NT2/D1 (cell line): Measurements from ENCODE around the gene HNF1A.

Source experiments
- DNase-seq: peaks from one replicate; pipeline ENCODE4 v3.0.0-alpha.2; 2011; ENCODE audit warnings: low read depth, low spot score
- H3K27me3 ChIP-seq: 2 replicates; pipeline ENCODE4 v1.6.0; 2011; ENCODE audit warnings: mild to moderate bottlenecking; ENCODE audit not compliant: insufficient read length, insufficient read depth
- H3K36me3 ChIP-seq: 2 replicates; pipeline ENCODE4 v1.6.1; 2011; ENCODE audit warnings: mild to moderate bottlenecking, low read length, mixed read lengths; ENCODE audit not compliant: insufficient read depth, insufficient read length
- H3K4me1 ChIP-seq: 2 replicates; pipeline ENCODE4 v1.5.1; 2011; ENCODE audit not compliant: insufficient read depth, insufficient read length
- H3K4me3 ChIP-seq: 2 replicates; pipeline ENCODE4 v1.5.1; 2011; ENCODE audit warnings: low read depth; ENCODE audit not compliant: insufficient read length
- H3K9ac ChIP-seq: 2 replicates; pipeline ENCODE4 v1.6.0; 2011; ENCODE audit warnings: low read depth; ENCODE audit not compliant: insufficient read length
- H3K9me3 ChIP-seq: 2 replicates; pipeline ENCODE4 v1.5.1; 2011; ENCODE audit warnings: mild to moderate bottlenecking, low read length; ENCODE audit not compliant: insufficient read depth
- SUZ12 ChIP-seq: IDR thresholded peaks from 2 replicates; pipeline ENCODE4 v1.6.1; 2011; ENCODE audit not compliant: insufficient read length, insufficient read depth; ENCODE audit errors: extremely low read depth
- YY1 ChIP-seq: IDR thresholded peaks from 2 replicates; pipeline ENCODE4 v1.6.1; 2011; ENCODE audit not compliant: insufficient read length, insufficient read depth
- ZNF274 ChIP-seq: IDR thresholded peaks from 2 replicates; pipeline ENCODE4 v1.6.1; 2011; ENCODE audit warnings: mild to moderate bottlenecking, low read depth, low read length

The HNF1A gene

GRCh38 chr12:120998435-120998834, 20.1 kb downstream of the HNF1A start:
- no peaks in the 10 kb centered on the region for H3K9me3 ChIP-seq
- DNase-seq = no peak
- no peak overlapping the region for H3K4me3 ChIP-seq
- H3K9ac ChIP-seq = no peak overlapping the region
- TF ChIP-seq YY1 (no peak), SUZ12 (no peak), ZNF274 (no peak)
- peaks cover 17% of the 10 kb centered on the region for H3K4me1 ChIP-seq
- H3K27me3 ChIP-seq = no peaks in the 10 kb centered on the region
- H3K36me3 ChIP-seq = peaks cover 31% of the 10 kb centered on the region

GRCh38 chr12:120999191-121000120, 21.1 kb downstream of the HNF1A start:
- H3K27me3 ChIP-seq = no peaks in the 10 kb centered on the region
- H3K9me3 ChIP-seq = no peaks in the 10 kb centered on the region
- no peak for TF ChIP-seq YY1
- TF ChIP-seq SUZ12 = no peak
- peaks cover 41% of the 10 kb centered on the region for H3K36me3 ChIP-seq
- DNase-seq = no peak
- H3K4me3 ChIP-seq = no peak overlapping the region
- peak overlapping the region; percentile 37 for H3K9ac ChIP-seq
- H3K4me1 ChIP-seq = peaks cover 17% of the 10 kb centered on the region

- TF ChIP-seq ZNF274 = no peak
- TF ChIP-seq SUZ12 = no peak
- no peak for TF ChIP-seq YY1
- no peak overlapping the region for H3K9ac ChIP-seq
- no peaks in the 10 kb centered on the region for H3K27me3 ChIP-seq
- H3K4me3 ChIP-seq = no peak overlapping the region
- H3K4me1 ChIP-seq = peaks cover 17% of the 10 kb centered on the region
- H3K36me3 ChIP-seq = peaks cover 51% of the 10 kb centered on the region
- DNase-seq = no peak
- H3K9me3 ChIP-seq = no peaks in the 10 kb centered on the region
Measured at GRCh38 chr12:121000530-121000929, 22.2 kb downstream of the HNF1A start.

DNA sequence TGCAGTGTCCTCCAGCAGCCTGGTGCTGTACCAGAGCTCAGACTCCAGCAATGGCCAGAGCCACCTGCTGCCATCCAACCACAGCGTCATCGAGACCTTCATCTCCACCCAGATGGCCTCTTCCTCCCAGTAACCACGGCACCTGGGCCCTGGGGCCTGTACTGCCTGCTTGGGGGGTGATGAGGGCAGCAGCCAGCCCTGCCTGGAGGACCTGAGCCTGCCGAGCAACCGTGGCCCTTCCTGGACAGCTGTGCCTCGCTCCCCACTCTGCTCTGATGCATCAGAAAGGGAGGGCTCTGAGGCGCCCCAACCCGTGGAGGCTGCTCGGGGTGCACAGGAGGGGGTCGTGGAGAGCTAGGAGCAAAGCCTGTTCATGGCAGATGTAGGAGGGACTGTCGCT, 22.7 kb downstream of the HNF1A start:
- TF ChIP-seq SUZ12 (no peak), YY1 (no peak), ZNF274 (no peak)
- DNase-seq = no peak
- no peak overlapping the region for H3K4me3 ChIP-seq
- H3K9ac ChIP-seq = no peak overlapping the region
- no peaks in the 10 kb centered on the region for H3K27me3 ChIP-seq
- H3K36me3 ChIP-seq = peaks cover 57% of the 10 kb centered on the region
- H3K9me3 ChIP-seq = no peaks in the 10 kb centered on the region
- peaks cover 16% of the 10 kb centered on the region for H3K4me1 ChIP-seq

DNA sequence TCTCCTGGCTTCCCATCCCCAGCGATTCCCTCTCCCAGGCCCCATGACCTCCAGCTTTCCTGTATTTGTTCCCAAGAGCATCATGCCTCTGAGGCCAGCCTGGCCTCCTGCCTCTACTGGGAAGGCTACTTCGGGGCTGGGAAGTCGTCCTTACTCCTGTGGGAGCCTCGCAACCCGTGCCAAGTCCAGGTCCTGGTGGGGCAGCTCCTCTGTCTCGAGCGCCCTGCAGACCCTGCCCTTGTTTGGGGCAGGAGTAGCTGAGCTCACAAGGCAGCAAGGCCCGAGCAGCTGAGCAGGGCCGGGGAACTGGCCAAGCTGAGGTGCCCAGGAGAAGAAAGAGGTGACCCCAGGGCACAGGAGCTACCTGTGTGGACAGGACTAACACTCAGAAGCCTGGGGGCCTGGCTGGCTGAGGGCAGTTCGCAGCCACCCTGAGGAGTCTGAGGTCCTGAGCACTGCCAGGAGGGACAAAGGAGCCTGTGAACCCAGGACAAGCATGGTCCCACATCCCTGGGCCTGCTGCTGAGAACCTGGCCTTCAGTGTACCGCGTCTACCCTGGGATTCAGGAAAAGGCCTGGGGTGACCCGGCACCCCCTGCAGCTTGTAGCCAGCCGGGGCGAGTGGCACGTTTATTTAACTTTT, 23.6 kb downstream of the HNF1A start:
- Histone ChIP-seq H3K27me3 (no peaks in the 10 kb centered on the region), H3K4me1 (peaks cover 14% of the 10 kb centered on the region), H3K4me3 (no peak overlapping the region), H3K9me3 (no peaks in the 10 kb centered on the region), H3K9ac (no peak overlapping the region), H3K36me3 (peaks cover 61% of the 10 kb centered on the region)
- no peak for TF ChIP-seq ZNF274
- no peak for TF ChIP-seq SUZ12
- TF ChIP-seq YY1 = no peak
- no peak for DNase-seq

GRCh38 chr12:121003650-121004049, 25.3 kb downstream of the HNF1A start:
- no peaks in the 10 kb centered on the region for H3K9me3 ChIP-seq
- TF ChIP-seq SUZ12 (no peak), YY1 (no peak), ZNF274 (no peak)
- no peak for DNase-seq
- H3K9ac ChIP-seq = no peak overlapping the region
- H3K4me3 ChIP-seq = no peak overlapping the region
- no peaks in the 10 kb centered on the region for H3K27me3 ChIP-seq
- H3K4me1 ChIP-seq = peaks cover 11% of the 10 kb centered on the region
- H3K36me3 ChIP-seq = peaks cover 75% of the 10 kb centered on the region

DNA sequence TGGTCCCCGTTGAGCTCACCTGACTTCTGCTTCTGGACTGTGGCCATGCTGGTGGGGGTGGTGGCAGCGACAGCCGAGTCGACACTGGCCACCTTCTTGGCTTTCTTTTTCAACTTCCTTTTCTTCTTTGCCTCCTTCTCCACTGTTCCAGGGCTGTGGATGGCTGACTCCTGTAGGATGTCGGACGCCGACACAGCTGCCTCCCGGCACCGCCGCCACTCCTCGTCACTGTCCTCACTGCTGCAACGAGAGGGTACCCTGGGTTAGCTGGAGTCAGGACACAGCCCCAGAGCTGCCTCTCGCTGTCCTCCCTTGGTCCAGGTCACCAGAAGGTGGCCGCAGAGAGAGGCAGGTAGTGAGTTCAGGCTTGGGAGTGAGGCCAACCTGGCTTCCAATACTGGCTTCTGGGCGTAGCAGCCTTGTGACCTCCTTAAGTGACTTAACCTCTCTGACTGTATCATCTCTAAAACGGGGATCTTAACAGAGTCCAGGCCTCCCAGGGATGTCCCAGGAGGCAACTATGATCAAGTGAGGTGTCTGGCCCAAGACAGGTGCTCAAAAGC, 26.0 kb downstream of the HNF1A start:
- Histone ChIP-seq H3K36me3 (peaks cover 82% of the 10 kb centered on the region), H3K9ac (no peak overlapping the region), H3K27me3 (no peaks in the 10 kb centered on the region), H3K4me1 (peaks cover 7% of the 10 kb centered on the region), H3K9me3 (no peaks in the 10 kb centered on the region), H3K4me3 (no peak overlapping the region)
- TF ChIP-seq ZNF274 = no peak
- TF ChIP-seq SUZ12 = no peak
- no peak for TF ChIP-seq YY1
- no peak for DNase-seq
